Measurements from ENCODE around the gene BTNL9. TPM values are rescaled to one million over a fixed set of nuclear protein-coding genes. Genes with fewer than 3 reads are reported as not detected.
"Not testable (repeated sequence)": the region's sequence is repeated elsewhere in the genome, so short reads cannot be mapped to it uniquely, and the experiment has no call there.

The BTNL9 gene
- polyA plus RNA-seq (2013, experiment 1 of 2; ENCODE audit: insufficient read length): 0.26 TPM
- polyA plus RNA-seq (2013, experiment 2 of 2; ENCODE audit: insufficient read length): 0.08 TPM

DNA sequence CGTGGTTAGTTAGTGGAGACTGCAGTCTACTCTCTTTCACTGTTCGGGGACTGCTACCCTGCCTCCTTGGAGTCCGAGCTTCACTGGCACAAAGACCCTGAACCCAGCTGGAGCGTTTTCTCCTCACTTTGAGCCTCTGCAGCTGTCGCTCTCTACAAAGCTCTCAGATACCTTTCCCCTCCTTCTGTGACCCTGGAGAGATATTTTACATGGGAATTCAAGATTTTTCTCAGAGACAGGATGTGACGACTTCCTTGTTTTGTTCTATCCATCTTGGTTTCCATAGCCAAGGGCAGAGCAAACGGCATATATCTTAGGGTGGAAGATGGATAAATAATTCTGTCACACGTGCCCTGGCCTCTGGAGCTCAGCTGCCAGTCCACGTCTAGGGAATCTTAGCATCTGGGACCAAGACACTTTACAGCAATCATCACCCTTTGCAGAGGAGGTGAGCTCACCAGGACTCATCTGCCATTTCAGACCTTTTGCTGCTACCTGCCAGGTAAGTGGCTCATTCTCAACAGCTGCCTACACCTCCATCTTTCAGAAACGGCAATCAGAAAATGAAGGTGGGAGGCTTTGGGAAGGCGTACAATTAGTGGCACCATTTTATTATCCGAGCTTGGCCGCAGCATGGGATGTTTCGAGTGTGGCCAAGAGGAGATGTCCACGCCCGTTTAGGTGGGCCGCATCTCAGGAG lies at the start of gene BTNL9:
Gene BTNL9 (plus strand): TSS at position 336 of the 700 bp plus-strand sequence. CDS start 5,224 bp downstream, outside the sequence.
- no peak for DNase-seq

DNA sequence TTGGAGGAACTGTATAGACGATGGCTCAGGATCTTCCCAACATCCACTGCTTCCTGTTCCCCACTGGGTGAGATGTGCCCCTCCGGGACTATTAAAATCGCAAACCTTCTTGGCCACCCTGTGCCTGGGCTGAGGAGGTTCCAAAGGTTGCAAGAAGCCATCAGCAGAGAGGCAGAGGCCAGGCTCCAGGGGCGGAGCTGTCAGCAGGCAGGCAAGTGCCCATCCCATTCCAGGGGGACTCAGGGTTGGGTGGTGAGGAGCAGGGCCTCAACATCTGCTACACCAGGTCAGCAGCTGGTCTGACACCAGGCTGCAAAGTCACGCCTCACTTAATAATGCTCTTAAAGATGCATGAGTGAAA lies 49.2 kb upstream of the BTNL9 start:
- DNase-seq: no peak

DNA sequence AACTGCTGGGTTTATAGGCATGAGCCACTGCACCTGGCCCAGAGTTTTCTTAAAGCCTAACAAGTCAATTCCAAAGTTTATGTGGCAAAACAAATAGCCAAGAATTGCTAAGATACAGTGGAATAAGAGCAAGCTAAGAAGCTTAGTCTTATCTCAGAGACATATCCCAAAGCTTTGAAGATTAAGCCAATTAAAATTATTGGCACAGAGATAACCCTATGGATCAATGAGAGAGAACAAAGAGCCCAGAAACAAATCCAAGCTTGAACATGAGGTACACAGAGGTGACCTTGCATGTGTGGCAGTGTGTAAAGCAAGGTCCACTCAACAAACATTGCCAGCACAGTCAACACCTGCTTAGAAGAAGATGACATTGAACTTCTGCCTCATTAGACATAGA lies 38.1 kb upstream of the BTNL9 start:
- DNase-seq: no peak

DNA sequence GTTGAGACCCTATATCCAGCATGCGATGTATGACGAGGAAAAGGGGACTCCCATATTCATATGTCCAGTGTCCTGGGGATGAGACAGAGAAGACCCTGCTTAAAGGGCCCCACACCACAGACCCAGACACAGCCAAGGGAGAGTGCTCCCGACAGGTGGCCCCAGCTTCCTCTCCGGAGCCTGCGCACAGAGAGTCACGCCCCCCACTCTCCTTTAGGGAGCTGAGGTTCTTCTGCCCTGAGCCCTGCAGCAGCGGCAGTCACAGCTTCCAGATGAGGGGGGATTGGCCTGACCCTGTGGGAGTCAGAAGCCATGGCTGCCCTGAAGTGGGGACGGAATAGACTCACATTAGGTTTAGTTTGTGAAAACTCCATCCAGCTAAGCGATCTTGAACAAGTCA lies 34.3 kb upstream of the BTNL9 start:
- DNase-seq: no peak

DNA sequence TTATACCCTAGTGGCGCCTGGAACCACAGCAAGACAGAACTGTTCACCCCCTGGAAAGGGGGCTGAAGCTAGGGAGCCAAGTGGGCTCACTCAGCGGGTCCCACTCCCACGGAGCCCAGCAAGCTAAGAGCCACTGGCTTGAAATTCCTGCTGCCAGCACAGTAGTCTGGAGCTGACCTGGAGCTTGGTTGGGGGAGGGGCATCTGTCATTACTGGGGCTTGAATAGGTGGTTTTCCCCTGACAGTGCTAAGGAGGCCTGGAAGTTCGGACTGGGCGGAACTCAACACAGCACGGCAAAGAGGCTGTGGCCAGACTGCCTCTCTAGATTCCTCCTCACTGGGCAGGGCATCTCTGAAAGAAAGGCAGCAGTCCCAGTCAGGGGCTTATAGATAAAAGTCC lies 31.9 kb upstream of the BTNL9 start:
- no peak for DNase-seq

DNA sequence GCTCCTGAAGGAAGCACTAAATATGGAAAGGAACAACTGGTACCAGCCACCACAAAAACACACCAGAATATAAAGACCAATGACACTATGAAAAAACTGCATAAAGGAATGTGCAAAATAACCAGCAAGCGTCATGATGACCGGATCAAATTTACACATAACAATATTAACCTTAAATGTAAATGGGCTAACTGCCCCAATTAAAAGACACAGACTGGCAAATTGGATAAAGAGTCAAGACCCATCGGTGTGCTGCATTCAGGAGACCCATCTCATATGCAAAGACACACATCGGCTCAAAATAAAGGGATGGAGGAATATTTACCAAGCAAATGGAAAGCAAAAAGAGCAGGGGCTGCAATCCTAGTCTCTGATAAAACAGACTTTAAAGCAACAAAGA lies 30.0 kb upstream of the BTNL9 start:
- DNase-seq: not testable (repeated sequence)

DNA sequence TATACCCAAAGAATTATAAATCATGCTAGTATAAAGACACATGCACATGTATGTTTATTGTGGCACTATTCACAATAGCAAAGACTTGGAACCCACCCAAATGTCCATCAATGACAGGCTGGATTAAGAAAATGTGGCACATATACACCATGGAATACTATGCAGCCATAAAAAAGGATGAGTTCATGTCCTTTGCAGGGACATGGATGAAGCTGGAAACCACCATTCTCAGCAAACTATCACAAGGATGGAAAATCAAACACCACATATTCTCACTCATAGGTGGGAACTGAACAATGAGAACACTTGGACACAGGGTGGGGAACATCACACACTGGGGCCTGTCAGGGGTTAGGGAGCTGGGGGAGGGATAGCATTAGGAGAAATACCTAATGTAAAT lies 25.4 kb upstream of the BTNL9 start:
- not testable (repeated sequence) for DNase-seq

DNA sequence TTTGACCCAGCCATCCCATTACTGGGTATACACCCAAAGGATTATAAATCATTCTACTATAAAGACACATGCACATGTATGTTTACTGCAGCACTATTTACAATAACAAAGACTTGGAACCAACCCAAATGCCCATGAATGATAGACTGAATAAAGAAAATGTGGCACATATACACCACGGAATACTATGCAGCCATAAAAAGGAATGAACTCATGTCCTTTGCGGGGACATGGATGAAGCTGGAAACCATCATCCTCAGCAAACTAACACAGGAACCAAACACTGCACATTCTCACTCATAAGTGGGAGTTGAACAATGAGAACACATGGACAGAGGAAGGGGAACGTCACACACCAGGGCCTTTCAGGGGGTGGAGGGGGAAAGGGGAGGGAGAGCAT lies 22.6 kb upstream of the BTNL9 start:
- DNase-seq: not testable (repeated sequence)

DNA sequence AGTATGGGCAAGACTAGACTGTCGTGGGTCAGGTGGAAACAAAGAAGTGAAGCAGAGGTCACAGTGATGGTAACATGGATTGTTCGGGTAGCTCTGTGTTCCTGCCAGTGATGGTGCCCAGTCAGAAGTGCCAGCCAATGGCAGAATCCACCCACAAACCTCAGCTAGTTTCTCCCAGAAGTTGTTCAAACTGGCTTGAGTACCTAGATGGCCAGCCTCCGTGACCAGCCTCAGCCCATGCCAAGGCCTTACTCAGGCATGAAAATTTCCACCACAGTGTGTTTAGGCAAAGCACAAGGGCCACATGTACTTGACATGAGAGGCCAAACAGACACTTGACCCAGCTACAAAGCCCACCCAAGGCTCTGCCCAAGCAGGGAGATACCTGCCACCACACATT lies 19.4 kb upstream of the BTNL9 start:
- DNase-seq: no peak

DNA sequence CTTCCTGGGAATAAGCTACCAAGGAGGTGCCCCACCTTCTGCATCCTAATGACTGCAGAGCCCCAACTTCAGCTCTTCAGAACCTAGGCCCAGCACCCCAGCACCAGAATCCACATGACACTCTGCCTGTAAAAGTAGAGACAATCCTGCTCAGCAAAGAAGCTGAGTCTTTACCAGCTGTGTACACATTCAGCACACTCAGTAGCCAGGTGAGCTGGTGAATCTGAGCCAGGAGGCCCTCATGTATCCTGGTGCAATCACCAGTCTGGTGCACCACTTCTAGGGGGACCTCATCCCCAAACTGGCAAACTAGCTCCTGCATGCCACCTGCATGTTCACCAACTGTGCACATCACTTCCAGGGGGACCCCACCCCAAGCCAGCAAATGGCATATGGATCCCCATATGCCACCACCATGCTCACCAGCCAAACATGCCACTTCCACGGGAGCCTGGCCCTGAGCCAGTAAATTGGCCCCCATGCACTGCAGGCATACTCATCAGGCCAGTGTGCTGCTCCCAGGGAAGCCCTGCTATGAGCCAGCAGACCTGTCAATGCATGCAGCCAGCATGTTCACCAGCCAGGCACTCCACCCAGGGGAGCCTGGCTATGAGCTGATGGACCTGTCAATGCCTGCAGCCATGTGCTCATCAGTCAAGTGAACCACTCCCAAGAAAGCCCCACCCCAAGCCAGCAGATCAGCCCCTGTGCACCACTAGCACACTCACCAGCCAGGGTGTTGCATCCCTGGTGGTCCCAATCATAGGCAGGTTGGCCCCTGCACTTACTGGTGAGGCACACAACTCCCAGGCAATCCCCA lies 15.6 kb upstream of the BTNL9 start:
- no peak for DNase-seq

DNA sequence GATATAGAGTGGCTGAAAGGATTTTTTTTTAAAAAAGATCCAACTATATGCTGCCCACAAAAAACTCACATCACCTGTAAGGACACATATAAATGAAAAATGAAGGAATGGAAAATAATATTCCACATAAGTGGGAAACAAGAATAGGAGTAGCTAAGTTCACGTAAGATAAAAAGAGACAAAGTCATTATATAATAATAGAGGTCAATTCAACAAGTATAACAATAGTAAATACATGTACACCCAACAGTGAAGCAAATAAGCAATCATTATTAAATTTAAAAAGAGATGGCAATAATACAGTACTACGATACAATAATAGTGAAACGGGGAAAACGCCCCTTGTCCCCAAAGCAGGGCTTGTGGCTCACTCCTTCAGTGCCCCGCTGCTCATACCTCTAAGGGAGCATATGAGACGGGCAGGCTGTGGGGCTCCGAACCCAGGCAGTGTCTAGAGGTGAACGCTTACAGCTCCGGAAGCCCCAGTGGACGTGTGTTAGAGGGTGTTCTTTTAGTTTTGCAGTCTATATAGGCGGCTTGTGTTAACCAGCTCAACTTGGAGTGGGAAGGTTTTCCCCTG lies 12.5 kb upstream of the BTNL9 start:
- DNase-seq: no peak

DNA sequence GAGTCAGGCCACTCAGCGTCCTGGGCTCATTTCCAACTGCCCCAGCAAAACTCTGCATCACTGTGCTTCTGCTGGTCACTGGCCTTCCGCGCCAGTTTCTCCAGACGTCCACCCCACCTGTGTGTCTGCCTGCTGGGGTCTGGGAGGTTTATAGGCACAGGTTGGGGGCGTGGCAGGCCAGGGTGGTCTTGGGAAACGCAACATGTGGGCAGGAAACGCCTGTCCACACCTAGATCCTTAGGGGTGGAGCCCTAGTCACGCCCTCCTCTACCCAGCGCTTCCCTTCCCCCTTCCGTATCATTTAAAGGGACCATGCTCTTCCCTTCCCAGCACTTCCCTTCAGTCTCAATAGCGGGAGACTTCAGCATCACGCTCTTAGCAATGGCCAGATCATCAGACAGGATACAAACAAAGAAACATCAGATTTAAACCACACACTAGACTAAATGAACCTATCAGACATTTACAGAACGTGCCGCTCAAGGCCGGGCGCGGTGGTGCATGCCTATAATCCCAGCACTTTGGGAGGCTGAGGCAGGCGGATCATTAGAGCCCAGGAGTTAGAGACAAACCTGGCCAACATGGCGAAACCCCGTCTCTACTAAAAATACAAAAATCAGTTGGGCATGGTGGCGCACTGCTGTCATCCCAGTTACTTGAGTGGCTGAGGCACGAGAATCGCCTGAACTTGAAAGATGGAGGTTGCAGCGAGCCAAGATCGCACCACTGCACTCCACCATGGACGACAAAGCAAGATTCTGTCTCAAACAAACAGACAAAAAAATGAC lies 11.8 kb upstream of the BTNL9 start:
- no peak for DNase-seq

DNA sequence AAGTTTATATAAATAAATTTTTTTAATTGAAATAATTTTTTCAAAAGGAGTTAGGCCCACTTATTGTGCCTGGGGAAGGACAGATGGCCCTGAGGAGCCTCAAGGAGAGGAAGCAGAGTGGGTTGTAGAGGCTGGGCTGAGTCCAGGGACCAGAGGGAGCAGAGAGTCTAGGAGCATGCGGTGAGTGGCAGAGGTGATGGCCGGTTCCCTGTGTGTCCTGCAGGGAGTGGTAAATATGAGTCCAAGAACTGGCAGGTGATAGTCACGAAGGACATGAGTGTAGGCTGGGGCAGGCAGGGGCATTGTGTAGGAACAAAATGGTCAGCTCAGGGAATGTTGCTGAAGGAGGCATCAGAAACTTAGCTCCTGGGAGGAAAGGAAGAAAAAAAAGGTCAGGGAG lies 8.3 kb upstream of the BTNL9 start:
- no peak for DNase-seq

DNA sequence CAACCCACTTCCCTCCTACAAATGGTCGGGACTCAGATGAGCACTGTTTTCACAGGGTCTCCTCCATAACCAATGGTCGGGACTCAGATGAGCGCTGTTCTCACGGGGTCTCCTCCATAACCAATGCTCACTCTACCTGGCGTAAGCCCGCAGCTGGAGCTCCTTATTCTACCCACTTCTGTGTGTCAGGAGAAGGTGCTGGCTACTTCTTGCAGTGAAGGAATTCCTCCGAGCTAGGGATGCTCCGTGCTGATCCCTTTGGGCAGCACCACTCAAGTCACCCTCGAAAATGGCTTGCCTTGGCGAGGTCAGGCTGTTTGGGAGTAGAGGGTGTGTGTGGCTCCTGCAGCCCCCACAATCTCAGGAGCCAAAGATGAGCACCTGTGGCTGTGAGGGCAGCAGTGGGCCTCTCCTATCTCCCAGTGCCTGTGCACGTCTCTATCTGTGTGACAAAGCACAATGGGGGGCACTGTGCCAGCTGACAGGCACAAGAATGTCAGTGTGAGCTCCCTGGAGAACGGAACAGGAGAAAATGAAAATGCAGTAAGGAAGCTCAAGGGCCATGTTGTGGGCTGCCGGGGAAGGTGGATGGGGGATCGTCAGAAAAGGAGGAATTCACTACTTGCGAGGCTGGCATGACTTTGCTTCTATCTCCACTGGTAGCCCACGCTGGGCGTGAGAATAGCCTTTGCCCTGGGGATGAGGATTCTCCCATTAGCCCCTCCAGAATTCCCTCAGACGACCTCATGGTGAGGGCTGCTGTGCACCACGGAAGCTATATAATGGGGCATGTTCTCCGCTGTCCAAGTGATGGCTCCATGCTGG lies 3.9 kb upstream of the BTNL9 start:
- DNase-seq: no peak

DNA sequence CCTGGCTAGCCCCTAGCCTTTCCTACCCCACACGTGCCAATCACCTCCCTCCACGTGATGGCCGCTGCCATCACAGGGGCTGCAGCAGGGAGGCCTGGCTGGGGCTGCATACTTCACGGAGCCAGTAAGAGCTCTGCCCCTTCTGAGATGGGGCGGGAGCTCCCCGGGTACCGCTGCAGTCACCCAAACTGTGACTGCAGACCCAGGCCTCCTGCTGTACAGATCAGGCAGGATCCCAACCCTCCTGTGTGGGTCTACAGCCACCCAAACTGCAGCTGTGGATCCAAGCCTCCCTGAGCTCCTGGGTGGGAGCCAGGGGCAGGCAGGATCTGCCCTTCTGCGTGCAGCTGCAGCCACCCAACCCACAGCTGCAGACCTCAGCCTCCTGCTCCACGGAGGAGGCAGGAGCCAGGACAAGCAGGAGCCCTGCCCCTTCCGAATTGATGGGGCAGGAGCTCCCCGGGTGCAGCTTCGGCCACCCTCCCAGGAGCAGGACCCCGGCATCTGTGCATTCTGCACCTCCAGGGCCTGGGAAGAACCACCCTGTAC lies 3.2 kb upstream of the BTNL9 start:
- no peak for DNase-seq

DNA sequence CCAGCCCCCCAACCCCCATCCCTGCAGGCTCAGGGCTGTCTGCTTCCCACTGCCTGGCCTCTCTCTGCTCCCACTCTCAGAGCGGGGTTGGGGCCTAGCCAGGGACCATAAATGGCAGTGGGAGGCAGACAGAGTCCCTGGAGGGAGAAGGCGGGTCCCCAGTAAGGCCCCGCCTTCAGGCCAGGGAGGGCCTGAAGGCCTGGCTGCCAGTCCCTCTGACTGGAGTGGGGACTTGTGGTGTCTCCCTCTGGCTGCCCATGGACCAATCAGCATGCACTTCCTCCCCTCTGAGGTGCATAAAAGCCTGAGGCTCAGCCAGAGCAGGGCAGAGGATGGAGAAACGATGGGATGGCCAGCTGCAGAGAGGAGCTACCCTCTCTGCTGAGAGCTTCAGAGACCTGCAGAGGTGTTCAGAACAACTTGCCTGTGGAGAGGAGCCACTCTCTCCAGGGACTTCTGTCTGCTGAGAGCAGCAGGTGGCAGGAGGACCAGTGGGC lies 2.7 kb upstream of the BTNL9 start:
- DNase-seq: no peak

DNA sequence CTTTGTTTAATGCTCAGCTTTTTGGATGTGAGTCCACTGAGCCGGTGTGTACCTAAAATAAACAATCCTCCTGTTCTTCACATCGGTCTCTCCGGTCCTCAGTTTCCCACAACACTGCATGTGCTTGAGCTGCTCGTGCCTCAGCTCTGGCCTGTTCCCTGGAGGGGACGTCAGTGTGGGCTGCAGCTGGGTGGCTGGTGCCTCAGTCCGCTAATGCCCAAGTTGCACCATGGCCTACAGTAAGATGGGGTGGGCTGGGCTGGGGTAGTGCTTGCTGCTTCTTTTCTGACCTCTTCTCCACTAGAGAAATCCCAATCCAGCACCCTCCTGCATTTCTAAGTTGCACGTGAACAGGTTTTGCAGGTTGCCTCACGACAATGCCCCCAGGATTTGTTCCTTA lies 595 bp upstream of the BTNL9 start:
- DNase-seq: no peak

DNA sequence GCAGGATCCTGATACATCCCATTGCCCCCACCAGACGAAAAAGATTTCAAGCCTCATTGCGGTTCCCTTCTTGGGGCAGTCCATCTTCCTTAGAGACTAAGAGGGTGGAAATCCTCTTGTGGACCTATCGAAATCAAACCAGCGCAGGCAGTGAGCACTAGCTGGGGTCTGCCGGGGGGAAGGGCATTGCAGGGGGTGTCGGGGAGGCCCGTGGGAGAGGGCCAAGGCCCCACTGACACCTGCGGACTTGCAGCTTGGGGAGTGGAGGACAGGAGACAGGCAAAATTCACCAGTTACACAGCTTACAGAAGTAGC lies 522 bp downstream of the BTNL9 start:
- DNase-seq: no peak

DNA sequence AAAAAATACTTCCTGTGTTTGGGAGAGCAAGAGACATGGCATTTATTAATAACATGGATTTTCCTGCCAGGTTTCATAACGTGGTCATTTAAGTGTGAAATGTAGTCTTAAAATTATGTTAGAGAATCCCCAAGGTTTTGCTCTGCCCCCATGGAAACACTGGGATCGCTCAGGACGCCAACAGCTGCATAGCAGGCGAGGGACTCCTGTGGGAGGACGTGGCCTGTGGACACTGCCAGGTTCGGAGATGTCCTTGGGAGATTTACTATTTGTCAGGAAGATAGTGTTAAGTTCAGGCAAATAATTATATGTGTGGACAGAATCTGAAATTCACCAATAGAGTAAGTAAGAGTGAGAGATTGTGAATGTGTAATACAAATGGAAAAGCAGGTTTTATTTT lies 977 bp downstream of the BTNL9 start:
- no peak for DNase-seq

DNA sequence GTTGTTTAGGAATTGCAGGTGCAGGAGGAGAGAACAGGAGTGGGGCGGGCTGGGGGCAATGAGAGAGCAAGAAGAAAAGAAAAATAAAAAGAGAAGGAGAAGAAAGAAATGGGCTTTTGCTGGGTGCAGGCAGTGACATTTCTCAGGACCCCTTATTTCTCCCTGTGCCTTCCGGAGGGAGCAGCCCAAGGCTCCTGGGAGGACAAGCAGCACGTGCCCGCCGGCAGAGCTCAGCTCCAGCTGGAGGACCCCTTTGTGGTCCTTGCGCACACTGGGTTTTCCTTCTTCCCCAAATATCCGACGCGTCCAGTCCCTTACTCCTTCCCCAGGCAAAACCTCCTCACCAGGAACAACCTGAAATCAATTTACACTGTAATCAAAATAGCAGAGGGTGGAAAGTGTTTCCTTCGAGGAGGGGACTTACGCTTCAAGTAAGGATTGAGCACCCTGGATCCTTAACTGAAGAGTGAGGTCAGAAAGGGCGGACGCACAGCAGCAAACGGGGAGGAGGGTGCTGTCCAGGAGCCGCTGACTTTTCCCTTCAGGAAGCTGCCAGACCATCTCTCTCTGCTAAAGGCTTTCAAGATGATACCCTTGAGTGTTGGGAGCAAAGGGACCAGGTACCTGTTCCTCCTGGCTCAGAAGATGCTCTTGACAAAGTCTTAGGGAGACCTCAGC lies 2.1 kb downstream of the BTNL9 start:
- DNase-seq: no peak

DNA sequence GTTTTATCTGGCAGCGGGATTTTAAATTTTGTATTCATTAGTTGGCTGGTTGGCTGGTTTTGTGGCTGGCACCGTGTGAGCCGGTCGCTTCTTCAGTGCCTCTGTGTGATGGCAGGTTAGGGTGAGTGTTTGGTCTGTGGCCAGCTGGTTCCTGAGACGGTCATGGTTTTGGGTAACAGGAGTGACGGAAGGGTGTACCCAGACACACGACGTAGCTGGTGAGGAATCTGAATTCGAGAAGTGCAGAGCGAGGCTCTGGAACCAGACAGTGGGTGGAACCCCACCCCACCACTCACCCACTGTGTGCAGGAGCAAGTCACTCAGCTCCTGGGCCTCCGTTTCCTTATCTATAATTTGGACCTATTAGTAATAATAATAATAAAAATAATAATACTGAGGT lies 2.7 kb downstream of the BTNL9 start:
- DNase-seq: no peak
